Measurements from ENCODE around the gene CLDND2. TPM values are rescaled to one million over a fixed set of nuclear protein-coding genes. Genes with fewer than 3 reads are reported as not detected.

Gene CLDND2
- total and polyA plus RNA-seq, 2 of the 8 experiments (the other 6 are each of a cell fraction or from before 2014, with no cell fraction given): 0.21 to 0.56 TPM

DNA sequence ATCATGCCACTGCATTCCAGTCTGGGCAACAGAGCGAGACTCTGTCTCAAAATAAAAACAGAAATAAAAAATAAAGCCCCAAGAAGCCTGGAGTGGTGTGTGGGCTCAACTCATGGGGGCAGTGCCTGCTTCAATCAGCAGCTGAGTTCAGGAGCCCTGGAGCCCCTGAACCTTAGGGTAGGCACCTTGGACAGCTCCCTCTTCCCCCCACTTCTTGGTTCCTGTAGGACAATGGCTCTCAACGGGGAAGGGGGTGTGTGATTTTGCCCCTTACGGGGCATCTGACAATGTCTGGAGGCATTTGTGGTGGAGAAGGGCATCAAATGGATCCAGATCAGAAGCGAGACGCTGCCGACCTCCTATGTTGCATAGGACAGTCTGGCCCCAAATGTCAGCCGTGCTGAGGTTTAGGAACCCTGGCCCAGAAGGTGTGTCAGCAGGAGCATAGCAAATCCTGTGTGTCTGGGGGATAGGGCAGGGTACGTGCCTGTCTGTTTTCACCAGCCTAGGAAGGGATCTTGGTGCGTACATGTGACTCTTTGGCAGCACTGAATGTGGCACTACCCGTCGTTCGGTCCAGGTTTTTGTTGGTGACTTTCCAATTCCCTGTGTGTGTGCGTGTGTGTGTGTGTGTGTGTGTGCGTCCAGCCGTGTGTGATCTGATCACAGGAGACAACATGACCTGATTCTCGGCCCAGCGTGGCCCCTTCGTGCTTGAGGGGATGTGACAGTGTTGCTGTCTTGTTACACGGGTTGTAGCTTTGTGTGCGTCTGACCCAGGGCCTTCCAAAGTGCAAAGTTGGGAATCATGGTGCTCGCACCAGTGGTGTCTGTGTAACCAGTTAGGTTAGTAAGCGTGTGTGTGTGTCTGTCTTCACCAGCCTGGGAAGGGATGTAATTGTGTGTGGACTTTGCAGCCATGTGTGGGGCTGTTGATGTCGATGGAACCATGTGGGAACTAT is 49.8 kb downstream of the CLDND2 start (continued):
- TF ChIP-seq SIN3A (conservative IDR thresholded peaks at IDR 0.05 in 1 of 2, IDR thresholded peaks at IDR 0.05 in 1 of 2; ENCODE audit: low read depth in 1 of 2, low read length in 2 of 2) (no peak), TCF12 (IDR thresholded peaks at IDR 0.05; ENCODE audit: low read depth, low read length) (no peak), NRF1 (IDR thresholded peaks at IDR 0.05; ENCODE audit: low read depth, low read length) (no peak), CEBPB (IDR thresholded peaks at IDR 0.05; ENCODE audit: low read depth, low read length) (no peak), HDAC6 (IDR thresholded peaks at IDR 0.05; ENCODE audit: low read depth, low read length) (no peak), KDM4A (IDR thresholded peaks at IDR 0.05; ENCODE audit: low read depth, low read length, severe bottlenecking) (no peak), BACH1 (IDR thresholded peaks at IDR 0.05; ENCODE audit: low read length) (no peak), TBP (IDR thresholded peaks at IDR 0.05; ENCODE audit: low read depth, low read length) (no peak), BCL11A (IDR thresholded peaks at IDR 0.05; ENCODE audit: low read depth in 2 of 2, low read length in 2 of 2) (no peak)

Data from H1 (cell line).